GM19452 (cell line): ENCODE results near the gene NLGN2.
"Not testable (repeated sequence)": the region's sequence is repeated elsewhere in the genome, so short reads cannot be mapped to it uniquely, and the experiment has no call there.

Source experiments
- ATAC-seq: cut with Tn5 transposase; IDR thresholded peaks from one replicate; pipeline ENCODE4 v1.9.1; 2021; ENCODE audit not compliant: unreplicated experiment

Gene NLGN2

GRCh38 chr17:7407485-7408251 lies at the start of gene NLGN2:
TSS of gene NLGN2 (plus strand) at chr17:7407845. CDS start at chr17:7408256, 411 bp downstream.
- no peak for ATAC-seq

GRCh38 chr17:7361906-7362305 lies 45.7 kb upstream of the NLGN2 start:
- no peak for ATAC-seq

DNA sequence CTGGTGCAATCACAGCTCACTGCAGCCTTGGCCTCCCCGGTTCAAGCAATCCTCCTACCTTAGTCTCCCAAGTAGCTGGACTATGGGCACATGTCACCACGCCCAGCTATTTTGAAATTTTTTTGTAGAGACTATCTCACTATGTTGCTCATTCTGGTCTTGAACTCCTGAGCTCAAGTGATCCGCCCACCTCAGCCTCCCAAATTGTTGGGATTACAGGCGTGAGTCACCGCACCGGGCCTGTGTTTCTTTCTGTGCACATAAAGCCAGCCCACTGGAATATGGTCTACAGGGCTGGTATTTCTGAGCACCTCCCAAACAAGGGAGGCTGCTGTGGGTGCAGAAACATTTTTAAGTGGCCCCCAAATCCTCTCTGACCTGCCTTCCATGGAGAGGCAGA lies 44.3 kb upstream of the NLGN2 start:
- ATAC-seq = no peak

DNA sequence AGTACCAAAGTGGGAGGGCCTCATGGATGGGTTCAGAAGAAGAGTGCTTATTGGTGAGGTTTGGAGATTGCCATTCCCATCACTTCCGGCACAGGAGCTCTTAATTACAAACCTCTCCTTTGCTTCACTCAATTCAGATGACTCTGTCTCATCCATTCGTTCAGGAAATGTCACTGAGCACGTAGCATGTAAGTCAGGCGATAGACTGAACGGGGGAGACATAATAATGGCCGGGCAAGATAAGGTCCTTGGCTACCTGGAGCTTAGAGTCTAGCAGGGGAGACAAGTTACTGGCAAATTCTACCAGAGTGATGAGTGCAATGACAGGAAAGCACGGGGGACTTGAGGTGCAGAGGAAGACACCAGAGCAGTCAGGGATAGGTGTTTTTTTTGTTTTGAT lies 41.7 kb upstream of the NLGN2 start:
- ATAC-seq = not testable (repeated sequence)

DNA sequence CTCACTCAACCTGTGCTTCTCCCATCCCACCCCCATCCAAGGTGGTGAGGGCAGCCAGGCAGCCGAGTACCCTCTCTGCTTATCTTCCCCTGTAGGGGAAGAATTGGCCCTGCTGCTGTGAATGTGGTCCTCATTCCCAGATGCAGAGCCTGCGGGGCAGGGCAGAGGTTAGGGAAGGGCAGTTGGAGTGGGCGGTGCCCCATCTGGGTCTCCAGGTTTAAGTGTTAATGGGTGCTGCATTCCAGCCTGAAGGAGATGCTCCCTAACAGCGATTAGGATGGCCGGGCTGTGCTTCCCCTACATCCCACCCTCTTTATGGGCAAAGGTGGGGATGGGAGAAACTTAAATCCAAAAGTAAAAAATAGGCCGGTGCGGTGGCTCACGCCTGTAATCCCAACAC lies 40.6 kb upstream of the NLGN2 start:
- no peak for ATAC-seq

GRCh38 chr17:7367918-7368598 lies 39.6 kb upstream of the NLGN2 start:
- no peak for ATAC-seq

DNA sequence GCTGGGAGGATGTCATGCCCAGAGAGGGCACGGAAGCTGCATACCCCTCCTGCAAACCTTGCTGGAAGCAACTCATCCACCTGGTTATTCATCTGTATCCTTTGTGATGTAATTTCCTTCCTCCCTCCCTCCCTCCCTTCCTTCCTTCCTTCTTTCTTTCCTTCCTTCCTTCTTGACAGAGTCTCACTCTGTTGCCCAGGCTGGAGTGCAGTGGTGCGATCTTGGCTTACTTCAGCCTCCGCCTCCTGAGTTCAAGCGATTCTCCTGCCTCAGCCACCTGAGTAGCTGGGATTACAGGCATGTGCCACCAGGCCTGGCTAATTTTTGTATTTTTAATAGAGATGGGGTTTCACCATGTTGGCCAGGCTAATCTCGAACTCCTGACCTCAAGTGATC lies 39.0 kb upstream of the NLGN2 start:
- not testable (repeated sequence) for ATAC-seq

DNA sequence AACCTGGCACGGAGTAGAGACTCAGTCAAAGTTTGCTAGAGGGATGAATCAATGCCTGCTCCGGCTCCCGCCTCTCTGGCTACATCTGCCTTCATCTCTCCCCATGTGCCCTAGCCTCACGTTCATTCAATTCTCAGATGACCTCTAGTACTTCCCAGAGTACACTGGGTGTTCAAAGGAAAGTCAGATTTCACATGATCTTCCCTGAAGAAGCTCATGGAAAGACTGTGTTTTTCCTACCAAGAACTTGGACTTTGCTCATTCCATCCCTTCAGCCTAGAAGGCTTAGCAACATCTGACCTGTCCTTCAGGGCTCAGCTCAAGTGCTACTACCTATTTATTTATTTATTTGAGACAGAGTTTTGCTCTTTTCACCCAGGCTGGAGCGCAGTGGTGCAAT lies 37.8 kb upstream of the NLGN2 start:
- no peak for ATAC-seq

GRCh38 chr17:7370853-7371252 lies 36.8 kb upstream of the NLGN2 start:
- no peak for ATAC-seq

DNA sequence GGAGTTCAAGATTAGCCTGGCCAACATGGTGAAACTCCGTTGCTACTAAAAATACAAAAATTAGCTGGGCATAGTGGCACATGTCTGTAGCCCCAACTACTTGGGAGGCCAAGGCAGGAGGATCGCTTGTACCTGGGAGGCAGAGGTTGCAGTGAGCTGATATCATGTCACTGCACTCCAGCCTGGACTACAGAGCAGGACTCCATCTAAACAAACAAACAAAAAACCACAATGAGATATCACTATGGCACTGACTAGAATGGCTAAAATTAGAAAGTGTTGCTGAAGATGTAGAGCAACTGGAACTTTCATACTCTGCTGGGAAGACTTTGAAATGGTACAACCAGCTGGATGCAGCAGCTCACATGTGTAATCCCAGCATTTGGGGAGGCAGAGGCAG lies 33.3 kb upstream of the NLGN2 start:
- ATAC-seq = no peak

DNA sequence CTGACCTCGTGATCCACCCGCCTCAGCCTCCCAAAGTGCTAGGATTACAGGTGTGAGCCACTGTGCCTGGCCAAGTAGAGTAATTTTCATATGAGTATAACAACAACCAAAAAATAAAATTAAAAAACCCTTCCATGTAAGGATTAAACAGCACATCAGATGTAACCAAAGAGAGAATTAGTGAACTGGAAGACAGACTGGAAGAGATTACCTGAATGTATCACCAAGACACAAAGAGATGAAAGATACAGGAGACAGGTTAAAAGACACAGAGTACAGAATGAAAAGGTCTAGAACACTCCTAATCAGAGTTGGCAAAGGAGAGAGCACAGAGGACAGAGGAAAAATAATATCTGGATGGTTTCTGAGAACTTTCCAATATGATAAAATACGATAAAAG lies 28.5 kb upstream of the NLGN2 start:
- ATAC-seq = no peak

DNA sequence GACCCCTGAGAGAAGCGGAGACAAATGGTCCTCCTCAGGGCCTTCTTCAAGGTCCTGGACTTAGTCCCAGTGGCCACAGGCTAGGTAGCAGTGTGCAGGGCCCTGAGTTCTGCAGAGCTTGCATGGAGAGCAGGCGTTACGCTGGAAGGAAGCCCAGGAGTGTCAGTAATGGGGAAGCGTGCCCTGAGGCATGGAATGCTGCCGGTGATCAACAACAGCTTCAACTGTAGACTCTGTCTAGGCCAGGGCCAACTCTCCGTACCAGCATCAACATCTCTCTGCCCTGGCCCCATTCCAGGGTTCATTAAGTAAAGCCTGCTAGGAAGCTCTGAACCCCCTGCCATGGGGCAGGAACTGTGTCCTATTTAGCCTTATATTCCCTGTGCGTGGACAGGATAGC lies 27.3 kb upstream of the NLGN2 start:
- ATAC-seq = no peak

- ATAC-seq = no peak
Observed at GRCh38 chr17:7380855-7381683, 26.6 kb upstream of the NLGN2 start, which contains the start of gene TNK1. TSS of gene TNK1 (plus strand) at chr17:7381089. CDS start at chr17:7382927, 1,838 bp downstream.

DNA sequence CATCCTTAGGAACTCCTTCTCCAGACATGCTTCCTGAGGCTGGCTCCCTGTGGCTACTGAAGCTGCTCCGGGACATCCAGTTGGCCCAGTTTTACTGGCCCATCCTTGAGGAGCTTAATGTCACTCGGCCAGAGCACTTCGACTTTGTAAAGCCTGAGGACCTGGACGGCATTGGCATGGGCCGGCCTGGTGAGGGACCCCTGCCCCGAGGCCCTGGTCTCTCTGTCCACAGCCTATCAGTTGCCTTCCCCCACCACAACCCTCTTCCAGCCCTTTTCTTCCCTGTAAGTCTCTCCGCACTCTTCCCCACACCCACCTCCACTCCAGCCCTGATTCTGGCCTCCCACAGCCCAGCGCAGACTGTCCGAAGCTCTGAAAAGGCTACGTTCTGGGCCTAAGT lies 24.7 kb upstream of the NLGN2 start:
- ATAC-seq = no peak

GRCh38 chr17:7383371-7383741 lies 24.3 kb upstream of the NLGN2 start:
- ATAC-seq = no peak

GRCh38 chr17:7383742-7384488 lies 23.7 kb upstream of the NLGN2 start:
- ATAC-seq = no peak

GRCh38 chr17:7384489-7385081 lies 23.1 kb upstream of the NLGN2 start:
- ATAC-seq = no peak

DNA sequence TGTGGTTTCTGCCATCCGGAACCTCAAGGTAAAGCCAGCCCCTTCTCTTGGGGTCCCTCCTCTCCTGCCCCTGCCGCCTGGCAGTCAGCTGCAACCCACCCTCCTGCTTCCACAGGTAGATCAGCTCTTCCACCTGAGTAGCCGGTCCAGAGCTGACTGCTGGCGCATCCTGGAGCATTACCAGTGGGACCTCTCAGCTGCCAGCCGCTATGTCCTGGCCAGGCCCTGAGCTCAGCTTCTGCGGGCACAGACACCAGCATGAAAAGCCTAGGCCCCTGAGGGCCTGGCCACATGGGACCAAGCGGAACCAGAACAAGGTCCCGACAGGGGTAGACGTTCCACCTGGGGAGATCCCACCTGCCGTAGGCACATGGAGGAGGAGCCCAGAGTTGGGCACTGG lies 18.8 kb upstream of the NLGN2 start:
- ATAC-seq = no peak

- no peak for ATAC-seq
Observed at GRCh38 chr17:7389924-7390910, 17.4 kb upstream of the NLGN2 start.
